ENCODE data around the gene UNC119B.
A peak's percentile ranks its signal among the peaks of the same experiment; 100 is the strongest.

UNC119B gene

DNA sequence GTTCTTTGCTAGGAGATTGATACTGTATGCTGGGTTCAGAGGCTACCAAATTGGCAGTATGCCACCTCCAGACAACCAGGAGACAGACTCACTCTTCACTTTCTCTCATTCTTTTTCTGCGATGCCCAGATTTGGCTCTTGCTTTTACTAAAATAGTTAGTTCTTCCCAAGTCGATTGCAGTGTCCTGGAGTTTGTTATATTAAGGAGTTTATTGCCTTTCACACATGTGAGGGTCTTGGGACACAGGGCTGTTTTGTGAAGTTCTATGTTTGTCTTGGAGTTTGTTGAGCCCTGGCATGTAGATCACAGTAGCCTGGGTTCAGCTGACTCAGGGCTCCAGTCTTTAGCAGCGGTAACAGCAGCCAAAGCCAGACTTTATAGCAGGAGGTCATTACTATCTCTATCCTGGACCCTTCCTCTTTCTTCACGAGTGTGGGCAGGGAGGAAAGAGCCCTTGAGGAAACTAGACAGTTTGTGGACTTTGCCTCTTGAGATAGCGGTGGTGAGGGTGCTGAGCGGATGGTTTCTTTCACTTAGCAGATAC lies 21.7 kb upstream of the UNC119B start:
- DNase-seq (ENCODE audit: low read depth): peak; percentile 51

- DNase-seq (ENCODE audit: low read depth): peak; percentile 26
Measured at GRCh38 chr12:120689397-120690082, 20.7 kb upstream of the UNC119B start.

DNA sequence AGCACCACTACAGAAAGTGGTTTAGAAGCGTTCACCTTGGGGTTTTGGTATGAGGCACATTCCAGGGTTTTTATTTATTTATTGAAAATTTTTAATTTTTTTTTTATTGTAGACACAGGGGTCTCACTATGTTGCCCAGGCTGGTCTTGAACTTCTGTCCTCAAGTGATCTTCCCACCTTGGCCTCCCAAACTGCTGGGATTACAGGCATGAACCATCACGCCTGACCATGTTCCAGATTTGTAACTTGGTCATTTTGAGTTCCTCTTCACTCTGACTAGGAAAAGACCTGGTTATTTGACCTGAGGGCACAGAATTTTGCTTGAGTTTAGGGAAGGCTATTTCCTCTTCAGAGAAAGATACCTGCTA lies 20.2 kb upstream of the UNC119B start:
- DNase-seq (ENCODE audit: low read depth): no peak

DNA sequence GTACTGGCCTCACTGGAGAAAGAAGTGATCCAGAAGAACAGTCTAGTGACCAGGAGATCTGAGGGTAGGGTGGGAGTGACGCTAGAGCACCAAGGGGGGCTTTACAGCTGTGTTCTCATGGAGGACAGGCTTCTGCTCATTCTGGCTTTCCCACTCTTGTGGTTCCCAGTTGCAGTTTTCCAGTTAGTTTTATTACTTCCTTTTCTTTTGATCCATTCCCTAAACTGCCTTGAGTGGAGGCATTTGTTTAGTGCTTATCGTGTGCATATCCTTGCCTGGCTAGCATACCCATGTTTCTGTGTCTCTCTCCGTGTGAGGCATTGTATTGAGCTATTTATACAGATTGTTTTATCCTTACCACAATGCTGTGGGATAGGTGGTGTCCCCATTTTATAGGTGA lies 19.3 kb upstream of the UNC119B start:
- DNase-seq (ENCODE audit: low read depth): no peak

GRCh38 chr12:120692524-120693033 lies 17.7 kb upstream of the UNC119B start:
- peak; percentile 41 for DNase-seq (ENCODE audit: low read depth)

- no peak for DNase-seq (ENCODE audit: low read depth)
Measured at GRCh38 chr12:120693848-120694247, 16.4 kb upstream of the UNC119B start.

GRCh38 chr12:120696626-120697025 lies 13.6 kb upstream of the UNC119B start:
- no peak for DNase-seq (ENCODE audit: low read depth)

GRCh38 chr12:120697344-120697743 lies 12.9 kb upstream of the UNC119B start:
- DNase-seq (ENCODE audit: low read depth): no peak

DNA sequence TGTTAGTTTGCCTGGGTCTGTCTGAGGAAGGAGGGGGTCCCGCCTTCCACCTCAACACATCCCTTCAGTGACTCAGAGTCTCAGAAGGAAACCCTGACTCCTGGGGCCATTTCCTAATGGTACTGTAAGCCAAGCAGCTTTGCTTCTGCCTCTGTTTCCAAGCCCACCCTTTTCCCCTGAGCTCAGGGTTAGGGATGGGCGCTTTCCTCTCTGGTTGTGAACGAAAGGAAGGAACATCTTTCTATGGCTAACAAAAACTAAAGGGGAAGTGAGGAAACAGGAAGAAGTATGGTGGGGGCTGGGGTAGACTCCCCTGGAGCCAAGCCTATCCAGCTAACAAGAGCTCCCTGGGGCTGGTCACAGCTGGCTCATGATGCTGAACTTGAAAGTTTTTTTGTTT lies 11.6 kb upstream of the UNC119B start:
- DNase-seq (ENCODE audit: low read depth): no peak

GRCh38 chr12:120699553-120699952 lies 10.7 kb upstream of the UNC119B start:
- DNase-seq (ENCODE audit: low read depth): no peak

DNA sequence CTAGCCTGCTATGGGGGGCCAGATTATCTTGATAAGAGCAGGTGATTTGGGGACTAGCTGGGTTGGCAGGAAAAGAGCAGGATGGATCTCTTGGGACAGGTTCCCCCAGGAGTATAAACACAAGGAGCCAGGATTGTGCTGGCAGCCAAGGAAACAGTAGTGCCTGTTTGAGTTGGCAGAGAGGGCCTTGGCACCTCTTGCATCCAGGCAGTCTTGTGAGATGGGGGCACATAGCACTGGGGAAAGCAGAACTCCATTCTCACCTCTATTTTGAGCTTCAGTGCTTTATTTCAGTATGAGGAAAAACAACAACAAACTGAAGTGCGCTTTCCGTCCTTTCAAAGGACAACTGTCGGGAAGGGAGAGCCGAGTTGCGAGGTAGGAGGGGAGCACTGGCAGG lies 9.4 kb upstream of the UNC119B start:
- DNase-seq (ENCODE audit: low read depth): no peak

GRCh38 chr12:120702637-120703036 lies 7.6 kb upstream of the UNC119B start:
- no peak for DNase-seq (ENCODE audit: low read depth)

- no peak for DNase-seq (ENCODE audit: low read depth)
Measured at GRCh38 chr12:120703311-120703942, 6.8 kb upstream of the UNC119B start.

DNA sequence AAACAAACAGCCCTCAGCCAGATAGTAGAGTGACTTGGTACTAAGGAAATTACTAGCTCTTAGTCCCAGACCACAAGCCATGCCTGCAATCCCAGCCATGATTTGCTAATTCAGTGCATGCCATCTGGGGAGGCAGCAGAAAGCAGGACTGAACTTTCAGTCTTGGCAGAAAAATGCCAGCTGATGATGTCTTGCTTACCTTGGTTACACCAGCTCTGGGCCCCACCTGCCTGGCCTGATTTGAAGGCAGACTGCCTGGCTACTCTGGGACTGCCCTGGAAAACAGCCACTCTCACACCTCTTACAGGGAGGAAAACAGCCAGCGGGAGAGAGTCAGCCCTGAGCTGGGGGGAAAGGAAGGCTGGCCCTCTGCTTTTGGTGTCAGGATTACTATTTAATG lies 4.6 kb upstream of the UNC119B start:
- DNase-seq (ENCODE audit: low read depth): no peak

- no peak for DNase-seq (ENCODE audit: low read depth)
Measured at GRCh38 chr12:120706029-120706428, 4.2 kb upstream of the UNC119B start.

DNA sequence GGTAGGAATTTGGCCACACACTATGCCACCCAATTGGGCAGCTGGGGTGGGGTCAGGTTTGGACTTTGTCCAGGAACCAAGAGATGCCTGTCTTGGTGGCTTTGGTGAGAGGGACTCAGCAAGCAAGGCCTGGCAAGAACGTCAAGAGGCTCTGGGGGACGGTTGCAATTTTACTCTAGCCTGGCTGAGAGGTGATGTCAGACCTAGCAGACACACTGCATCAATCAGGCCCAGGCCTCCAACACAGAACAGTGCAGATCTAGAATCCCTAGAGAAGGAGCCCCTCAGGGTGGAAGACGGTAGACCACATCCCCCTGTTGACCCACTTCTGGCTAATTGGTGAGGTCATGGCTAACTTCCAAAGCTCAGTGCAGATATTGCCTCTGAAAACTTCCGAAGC lies 1.6 kb upstream of the UNC119B start:
- DNase-seq (ENCODE audit: low read depth): no peak

DNA sequence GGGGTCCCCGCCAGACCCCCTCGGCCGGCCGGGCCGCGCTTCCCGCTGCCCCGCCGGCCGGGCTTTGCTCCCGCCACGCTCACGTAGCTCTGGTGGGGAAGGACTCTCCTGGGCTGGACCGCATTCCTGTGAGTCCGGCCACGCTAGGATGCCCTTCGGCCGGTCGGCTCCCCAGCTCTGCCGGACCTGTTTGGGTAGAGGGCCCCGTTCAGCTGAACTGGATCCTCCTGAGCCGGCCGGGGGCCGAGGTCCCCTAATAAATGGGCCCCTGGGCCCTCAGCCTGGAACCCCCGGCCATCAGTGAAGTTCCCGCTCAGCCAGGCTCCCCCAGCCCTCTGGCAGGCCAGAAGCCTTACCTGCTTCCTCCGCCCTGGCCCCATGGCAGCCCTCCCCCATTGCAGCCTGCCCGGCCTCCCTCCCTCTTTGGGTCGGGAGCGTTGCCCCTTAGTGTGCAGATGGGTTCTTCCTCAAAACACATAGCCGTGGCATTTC lies 593 bp downstream of the UNC119B start:
- no peak for DNase-seq (ENCODE audit: low read depth)

DNA sequence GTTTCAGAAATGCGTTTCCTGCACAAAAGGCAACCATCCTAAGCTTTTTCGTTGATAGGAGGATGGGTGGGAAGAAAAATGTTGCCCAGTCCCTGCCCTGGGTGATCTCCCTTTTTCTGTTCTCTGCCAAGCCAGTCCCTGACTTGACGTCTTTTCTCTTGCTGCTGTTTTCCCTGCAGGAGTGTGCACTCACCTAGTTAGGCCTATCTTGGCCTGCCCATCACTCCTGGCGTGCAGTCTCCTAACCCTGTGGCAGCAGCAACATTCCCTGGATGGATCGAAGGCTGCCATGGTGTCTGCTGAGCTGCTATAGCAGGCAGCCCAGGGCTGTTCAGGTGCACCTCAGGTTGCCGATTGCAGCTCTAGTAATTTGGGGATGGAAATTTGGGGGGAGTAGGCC lies 1.2 kb downstream of the UNC119B start:
- DNase-seq (ENCODE audit: low read depth): no peak

DNA sequence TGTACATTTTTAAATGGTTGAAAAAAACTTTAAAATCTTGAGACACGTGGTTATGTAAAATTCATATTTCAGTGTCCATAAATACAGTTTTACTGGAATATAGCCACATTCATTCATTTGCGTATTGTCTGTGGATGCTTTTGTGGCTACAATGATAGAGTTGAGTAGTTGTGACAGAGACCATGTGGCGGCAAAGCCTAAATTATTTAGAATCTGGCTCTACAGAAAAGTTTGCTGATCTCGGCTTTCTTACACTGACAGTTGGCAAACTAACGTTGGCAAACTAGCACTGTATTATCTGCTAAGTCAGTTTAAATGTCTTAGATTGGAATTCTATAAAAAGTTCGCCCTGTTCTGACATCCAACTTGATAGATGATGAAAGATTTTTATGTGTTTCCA lies 2.4 kb downstream of the UNC119B start:
- no peak for DNase-seq (ENCODE audit: low read depth)

GRCh38 chr12:120713861-120714482 lies 3.7 kb downstream of the UNC119B start:
- peak; percentile 76 for DNase-seq (ENCODE audit: low read depth)

- no peak for DNase-seq (ENCODE audit: low read depth)
Measured at GRCh38 chr12:120718055-120718454, 7.8 kb downstream of the UNC119B start.

GRCh38 chr12:120719072-120719471 lies 8.8 kb downstream of the UNC119B start:
- DNase-seq (ENCODE audit: low read depth): no peak

Measured in iris pigment epithelial cell (primary cell).